ENCODE data around the gene PLTP. TPM values are rescaled to one million over a fixed set of nuclear protein-coding genes. Genes with fewer than 3 reads are reported as not detected.

PLTP gene
- total RNA-seq, 1 experiment from 2014 or later, result 62.5 TPM

- Histone ChIP-seq H3K23ac (ENCODE audit: insufficient read length, low read depth, low read length) (no peak overlapping the region), H2BK15ac (ENCODE audit: low read depth, low read length) (no peak overlapping the region), H3K14ac (ENCODE audit: insufficient read depth, low read length) (no peak overlapping the region), H4K20me1 (ENCODE audit: control insufficient read depth, insufficient read depth, insufficient read length) (peaks cover under 1% of the 10 kb centered on the region), H3K27ac (ENCODE audit: insufficient read length, low read depth, low read length) (no peak overlapping the region), H3K9me3 (ENCODE audit: control insufficient read depth, low read depth, low read length) (no peaks in the 10 kb centered on the region), H2BK20ac (ENCODE audit: low read depth, low read length, poor library complexity, severe bottlenecking) (no peak overlapping the region), H4K5ac (ENCODE audit: insufficient read length, low read depth, low read length) (no peak overlapping the region), H4K91ac (ENCODE audit: insufficient read length, low read depth, low read length) (no peak overlapping the region), H4K8ac (replicated peaks; ENCODE audit: insufficient read length, low read depth, low read length) (no peak overlapping the region), H2AFZ (ENCODE audit: low read length) (no peak overlapping the region), H3K79me1 (ENCODE audit: insufficient read depth, low read depth, low read length, poor library complexity, severe bottlenecking) (no peaks in the 10 kb centered on the region), H2BK5ac (ENCODE audit: insufficient read length, low read length) (no peak overlapping the region), H3K4ac (ENCODE audit: low read depth, low read length) (no peak overlapping the region), H3K79me2 (ENCODE audit: insufficient read depth, low read length) (peaks cover 3% of the 10 kb centered on the region; the same call in 1 of the 2 replicates), H2BK12ac (ENCODE audit: insufficient read length, low read depth, low read length) (no peak overlapping the region), H3K9ac (ENCODE audit: extremely low read depth, insufficient read length, low read length) (no peak overlapping the region), H3K27me3 (ENCODE audit: insufficient read depth, low read length) (no peaks in the 10 kb centered on the region), H3K4me2 (ENCODE audit: insufficient read depth, insufficient read length, low read length) (no peak overlapping the region), H3K4me1 (ENCODE audit: insufficient read depth, low read length) (peaks cover 12% of the 10 kb centered on the region; the same call in 1 of the 2 replicates), H2BK120ac (ENCODE audit: low read depth, low read length, poor library complexity, severe bottlenecking) (no peak overlapping the region), H3K56ac (ENCODE audit: insufficient read length, low read depth, low read length) (no peak overlapping the region), H2AK5ac (ENCODE audit: insufficient read length, low read length) (no peak overlapping the region), H3K23me2 (ENCODE audit: insufficient read length, low read depth, low read length, poor library complexity, severe bottlenecking) (peaks cover 5% of the 10 kb centered on the region), H3T11ph (ENCODE audit: low read length) (no peak overlapping the region), H3K18ac (ENCODE audit: insufficient read length, low read depth, low read length) (no peak overlapping the region)
- Mint-ChIP-seq H3K4me1 (peaks cover 41 to 47% of the 10 kb centered on the region in 2 experiments), H3K4me3 (no peak overlapping the region), H3K36me3 (ENCODE audit: insufficient read depth in 1 of 3, low read depth in 3 of 3) (peaks cover 9 to 36% (median 20%) of the 10 kb centered on the region in 3 experiments; a peak in 6 of 7 replicates), H3K9me3 (no peaks in the 10 kb centered on the region), H3K27me3 (ENCODE audit: low read depth) (no peaks in the 10 kb centered on the region), H3K27ac (peak overlapping the region in 1 of 3 experiments; percentile 83; a peak in 4 of 7 replicates)
- no peak for DNase-seq
- no peak for TF ChIP-seq CTCF (conservative IDR thresholded peaks at IDR 0.05)
- no CpG with 5 or more reads among the region's 6 CpGs for WGBS (ENCODE audit: extremely low coverage, insufficient read length, low lambda C conversion rate)
These were observed 59.6 kb downstream of the PLTP start for GRCh38 chr20:45852326-45852725.
